HG03135 (cell line): Measurements from ENCODE around the gene ITPKC.
A peak's percentile ranks its signal among the peaks of the same experiment; 100 is the strongest.
"Not testable (repeated sequence)": the region's sequence is repeated elsewhere in the genome, so short reads cannot be mapped to it uniquely, and the experiment has no call there.

Source experiments
- ATAC-seq: cut with Tn5 transposase; IDR thresholded peaks from one replicate; pipeline ENCODE4 v1.9.1; 2021; ENCODE audit warnings: mild to moderate bottlenecking, moderate library complexity; ENCODE audit not compliant: unreplicated experiment

ITPKC gene

GRCh38 chr19:40714441-40715299, 2.2 kb upstream of the ITPKC start:
- ATAC-seq: peak; percentile 51

DNA sequence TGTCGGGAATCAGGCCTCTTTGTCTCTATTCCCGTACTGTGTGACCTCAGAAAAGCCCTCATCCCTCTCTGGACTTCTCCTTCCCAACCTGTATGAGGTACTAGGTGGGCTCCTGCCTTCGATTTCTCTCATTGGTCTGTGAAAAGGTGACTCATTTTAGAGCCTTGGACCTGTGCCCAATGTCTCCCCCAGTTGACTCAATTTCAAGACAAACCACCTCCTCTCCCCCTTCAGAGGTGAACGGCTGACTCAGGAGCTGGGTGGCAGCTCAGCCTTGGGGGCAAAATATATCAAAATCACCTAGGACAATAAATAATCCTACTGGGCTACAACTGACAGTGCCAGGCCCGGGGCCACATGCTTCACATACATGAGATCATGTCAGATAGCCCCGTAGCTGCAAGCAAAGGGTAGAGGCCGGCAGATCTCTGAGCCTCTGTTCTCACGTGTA, 856 bp upstream of the ITPKC start:
- ATAC-seq: no peak

DNA sequence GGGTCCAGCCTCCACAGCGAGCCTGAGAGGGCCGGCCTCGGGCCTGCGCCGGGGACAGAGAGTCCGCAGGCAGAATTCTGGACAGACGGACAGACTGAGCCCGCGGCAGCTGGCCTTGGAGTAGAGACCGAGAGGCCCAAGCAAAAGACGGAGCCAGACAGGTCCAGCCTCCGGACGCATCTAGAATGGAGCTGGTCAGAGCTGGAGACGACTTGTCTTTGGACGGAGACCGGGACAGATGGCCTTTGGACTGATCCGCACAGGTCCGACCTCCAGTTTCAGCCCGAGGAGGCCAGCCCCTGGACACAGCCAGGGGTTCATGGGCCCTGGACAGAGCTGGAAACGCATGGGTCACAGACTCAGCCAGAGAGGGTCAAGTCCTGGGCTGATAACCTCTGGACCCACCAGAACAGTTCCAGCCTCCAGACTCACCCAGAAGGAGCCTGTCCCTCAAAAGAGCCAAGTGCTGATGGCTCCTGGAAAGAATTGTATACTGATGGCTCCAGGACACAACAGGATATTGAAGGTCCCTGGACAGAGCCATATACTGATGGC, 490 bp downstream of the ITPKC start:
- ATAC-seq: no peak

GRCh38 chr19:40717880-40718773, 1.2 kb downstream of the ITPKC start:
- no peak for ATAC-seq

- no peak for ATAC-seq
Observed at GRCh38 chr19:40718774-40719391, 2.0 kb downstream of the ITPKC start.

GRCh38 chr19:40719414-40719894, 2.5 kb downstream of the ITPKC start:
- ATAC-seq: no peak

- ATAC-seq: no peak
Observed at GRCh38 chr19:40721140-40721486, 4.2 kb downstream of the ITPKC start.

- no peak for ATAC-seq
Observed at GRCh38 chr19:40721936-40722661, 5.2 kb downstream of the ITPKC start.

- ATAC-seq: no peak
Observed at GRCh38 chr19:40723661-40724254, 6.8 kb downstream of the ITPKC start.

GRCh38 chr19:40724315-40724714, 7.4 kb downstream of the ITPKC start:
- no peak for ATAC-seq

GRCh38 chr19:40724855-40725254, 7.9 kb downstream of the ITPKC start:
- ATAC-seq: no peak

- ATAC-seq: no peak
Observed at GRCh38 chr19:40726279-40726678, 9.4 kb downstream of the ITPKC start.

- not testable (repeated sequence) for ATAC-seq
Observed at GRCh38 chr19:40730065-40730464, 13.2 kb downstream of the ITPKC start.

- not testable (repeated sequence) for ATAC-seq
Observed at GRCh38 chr19:40732304-40732703, 15.4 kb downstream of the ITPKC start.

DNA sequence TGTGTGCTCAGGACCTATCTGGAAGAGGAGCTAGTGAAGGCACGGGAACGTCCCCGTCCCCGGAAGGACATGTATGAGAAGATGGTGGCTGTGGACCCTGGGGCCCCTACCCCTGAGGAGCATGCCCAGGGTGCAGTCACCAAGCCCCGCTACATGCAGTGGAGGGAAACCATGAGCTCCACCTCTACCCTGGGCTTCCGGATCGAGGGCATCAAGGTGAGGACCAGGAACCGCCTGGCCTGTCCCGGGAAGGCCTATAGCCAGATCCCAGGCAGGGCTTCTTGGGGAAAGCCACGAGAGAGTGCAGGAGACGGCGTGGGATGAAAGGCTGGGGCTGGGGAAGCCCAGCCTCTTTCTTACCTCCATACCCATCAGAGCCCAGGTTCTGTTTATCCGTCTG, 16.2 kb downstream of the ITPKC start:
- no peak for ATAC-seq

GRCh38 chr19:40735013-40735771, 18.3 kb downstream of the ITPKC start:
- ATAC-seq: no peak

- no peak for ATAC-seq
Observed at GRCh38 chr19:40736661-40737060, 19.7 kb downstream of the ITPKC start.

GRCh38 chr19:40737102-40737644, 20.3 kb downstream of the ITPKC start:
- no peak for ATAC-seq
